ENCODE data around the gene JAK1.

JAK1 gene

DNA sequence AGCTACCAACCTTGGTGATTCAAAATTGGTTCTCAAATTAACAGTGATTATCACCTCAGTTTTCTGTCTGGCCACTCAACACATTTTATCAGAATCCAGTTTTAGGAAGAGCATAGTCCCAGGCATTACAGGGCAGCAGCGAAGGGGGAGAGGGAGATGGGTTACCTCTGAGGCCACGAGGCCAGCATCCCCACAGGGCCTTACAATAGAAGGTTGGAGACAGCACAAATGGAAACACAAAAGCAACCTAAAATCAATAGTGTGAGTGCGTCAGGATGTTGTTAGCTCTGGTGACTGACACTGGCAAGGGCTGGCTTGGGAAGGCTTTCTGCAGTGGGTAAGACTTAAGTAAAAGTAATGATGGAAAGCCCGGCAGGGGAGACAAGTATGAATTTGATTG lies 79.5 kb downstream of the JAK1 start:
- DNase-seq = no peak

- DNase-seq = no peak
Observed at GRCh38 chr1:64885648-64886047, 80.7 kb downstream of the JAK1 start.

DNA sequence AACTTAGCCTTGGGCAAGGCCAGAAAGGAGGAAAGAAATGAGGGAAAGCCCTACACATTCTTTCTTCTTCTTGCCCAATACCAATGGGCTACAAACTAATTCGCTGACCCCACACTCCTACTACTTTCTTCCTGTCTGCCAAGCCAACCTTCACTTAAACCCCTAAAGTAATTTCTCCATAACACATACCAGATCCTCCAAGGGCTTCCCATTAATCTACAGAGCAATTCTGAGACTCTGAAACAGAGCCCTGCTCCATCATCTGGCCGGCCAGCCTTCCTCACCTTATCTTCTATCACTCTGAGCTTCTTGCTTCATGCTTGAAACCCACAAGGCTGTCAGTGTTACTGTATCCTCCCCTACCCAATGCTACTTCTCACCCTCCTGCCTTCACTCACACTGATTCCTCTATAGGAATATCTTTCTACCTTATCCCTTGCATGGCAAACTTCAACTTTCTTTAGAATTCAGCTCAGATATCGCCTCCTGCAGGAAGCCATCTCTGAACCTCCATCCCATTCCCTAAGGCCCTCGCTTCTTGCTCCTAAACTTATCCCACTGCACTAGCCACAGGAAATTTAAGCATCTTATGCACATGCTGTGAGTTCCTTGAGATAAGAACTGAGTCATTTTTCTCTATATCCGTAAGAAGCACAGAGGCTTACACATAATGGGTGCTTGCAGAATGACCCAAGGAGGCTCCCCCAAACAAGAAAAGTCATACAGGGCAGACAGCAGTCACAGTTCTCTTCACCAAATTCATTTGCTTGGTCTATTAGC lies 81.9 kb downstream of the JAK1 start:
- DNase-seq = no peak

DNA sequence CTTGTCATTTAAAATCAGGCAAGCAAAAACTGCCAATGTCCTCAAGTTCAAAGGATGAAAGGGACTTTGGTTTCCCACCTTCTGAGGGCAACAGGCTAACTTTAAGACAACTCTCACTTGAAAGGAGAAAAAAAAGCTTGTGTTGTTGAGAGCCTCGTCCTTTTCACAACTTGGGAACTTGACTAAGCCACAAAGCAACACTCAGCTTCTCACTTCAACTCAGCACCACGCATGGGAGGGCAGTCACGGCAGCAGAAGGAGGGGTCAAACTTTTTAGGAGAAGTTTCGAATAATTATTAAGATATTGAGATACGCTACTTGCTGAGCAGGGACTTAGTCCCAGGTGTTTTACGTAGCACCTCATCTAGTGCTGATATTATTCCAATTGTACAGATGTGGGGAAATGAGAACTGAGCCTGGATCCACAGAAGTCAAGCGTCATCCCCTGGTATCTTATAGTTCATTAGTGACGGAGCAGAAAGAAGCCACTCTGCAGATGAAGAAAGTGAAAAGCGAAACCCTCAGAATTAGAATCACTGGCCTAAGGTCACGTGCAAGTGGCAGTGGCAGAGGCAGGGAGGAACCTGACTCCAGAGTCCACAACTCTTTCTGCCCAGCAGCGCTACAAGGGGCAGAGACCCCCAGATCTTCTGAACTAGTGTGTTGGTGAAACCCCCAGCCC lies 83.6 kb downstream of the JAK1 start:
- no peak for DNase-seq

DNA sequence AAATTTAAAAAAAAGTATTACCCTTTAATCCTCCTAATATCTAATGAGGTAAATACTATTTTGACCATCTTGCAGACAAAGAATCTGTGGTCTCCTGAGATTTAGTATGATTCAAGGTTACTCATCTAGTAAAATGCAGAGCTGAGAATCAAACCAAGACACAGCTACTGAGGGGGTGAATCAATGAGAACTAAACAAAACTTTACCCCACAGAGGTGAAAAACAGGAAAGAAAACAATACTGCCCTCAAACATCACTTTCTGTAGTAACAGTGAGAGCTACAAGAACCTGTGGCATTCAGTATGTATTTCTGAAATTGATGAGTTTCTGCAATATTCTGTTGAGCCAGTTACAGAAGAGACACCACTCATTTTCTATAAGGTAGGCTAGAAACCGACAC lies 85.1 kb downstream of the JAK1 start:
- no peak for DNase-seq

DNA sequence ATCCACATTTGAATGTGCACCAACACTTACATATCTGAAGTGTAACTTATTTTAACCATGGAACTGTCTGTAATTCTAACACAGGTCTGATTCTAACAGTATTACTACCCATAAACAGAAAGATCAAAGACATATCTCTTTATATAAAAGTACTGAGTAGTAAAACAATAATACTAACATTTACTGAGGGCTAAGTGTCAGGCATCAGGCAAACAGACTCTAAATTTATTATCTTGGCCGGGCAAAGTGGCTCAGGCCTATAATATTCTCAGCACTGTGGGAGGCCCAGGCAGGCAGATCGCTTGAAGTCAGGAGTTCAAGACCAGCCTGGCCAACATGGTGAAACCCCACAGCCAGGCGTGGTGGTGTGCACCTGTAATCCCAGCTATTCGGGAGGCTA lies 85.9 kb downstream of the JAK1 start:
- no peak for DNase-seq

DNA sequence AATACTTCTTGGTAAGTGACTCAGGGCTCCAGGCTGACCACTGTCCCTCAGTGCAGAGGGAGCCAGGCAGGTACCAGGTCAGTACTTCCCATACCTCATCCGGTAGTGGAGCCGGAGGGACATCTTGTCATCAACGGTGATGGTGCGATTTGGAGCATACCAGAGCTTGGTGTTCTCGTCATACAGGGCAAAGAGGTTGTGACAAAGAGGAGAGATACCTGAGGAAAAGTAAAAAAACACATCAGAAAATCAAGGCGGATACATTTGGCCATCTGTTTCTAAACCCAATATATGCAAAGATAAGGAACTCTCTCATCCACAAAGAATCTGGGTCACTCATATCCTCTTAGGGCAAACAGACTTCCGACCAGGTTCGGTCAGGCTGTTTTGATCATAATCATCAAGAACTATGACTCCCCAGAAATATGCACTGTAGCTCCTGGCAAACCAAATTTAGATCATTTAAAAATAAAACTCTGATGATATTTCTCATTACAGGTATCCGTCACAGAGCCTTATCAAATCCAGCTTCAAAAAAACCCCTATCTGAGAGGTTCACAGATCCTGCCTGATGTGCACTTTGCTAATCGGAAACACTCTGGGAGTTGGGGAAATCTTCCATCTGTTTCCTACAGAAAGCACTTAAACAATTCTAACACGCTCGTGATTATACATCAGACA lies 87.3 kb downstream of the JAK1 start:
- DNase-seq = no peak

DNA sequence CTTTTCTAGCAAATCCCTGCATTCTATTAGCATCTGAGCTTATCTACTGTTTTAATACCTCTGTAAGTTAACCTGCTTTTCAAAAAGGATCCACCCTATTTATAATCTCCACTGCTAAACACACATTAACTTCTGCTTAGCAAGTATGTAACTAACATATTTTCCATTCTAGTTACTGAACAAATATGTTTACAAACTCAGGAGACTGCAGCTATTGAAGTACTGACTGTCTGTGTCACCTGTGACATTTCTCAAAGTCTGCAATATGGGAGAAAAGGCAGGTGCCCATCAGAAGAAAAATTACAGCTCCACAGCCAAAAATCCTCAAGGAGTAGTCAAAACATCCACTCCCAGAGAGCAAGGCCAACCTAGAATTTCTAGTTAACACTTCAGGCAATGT lies 88.3 kb downstream of the JAK1 start:
- no peak for DNase-seq

- DNase-seq = no peak
Observed at GRCh38 chr1:64877598-64877997, 88.8 kb downstream of the JAK1 start.

DNA sequence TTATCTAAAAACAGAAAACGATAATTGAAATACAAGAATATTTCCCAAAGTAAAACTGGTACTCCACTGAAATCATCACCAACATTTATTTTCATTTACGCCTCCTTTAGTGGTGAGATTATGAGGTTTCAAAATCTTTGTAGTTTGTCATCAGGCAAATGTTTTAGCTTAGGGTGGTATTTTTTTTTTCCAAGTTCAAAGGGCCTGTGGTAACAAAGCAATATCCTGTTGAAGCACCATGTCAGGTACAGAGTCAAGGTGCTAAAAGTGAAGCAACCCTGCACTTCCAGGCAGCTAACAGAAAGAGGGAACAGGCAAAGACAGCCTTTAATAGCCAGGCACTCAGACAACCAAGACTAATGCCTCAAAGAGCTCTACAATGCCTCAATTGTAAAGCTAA lies 89.2 kb downstream of the JAK1 start:
- DNase-seq = peak; percentile 18

DNA sequence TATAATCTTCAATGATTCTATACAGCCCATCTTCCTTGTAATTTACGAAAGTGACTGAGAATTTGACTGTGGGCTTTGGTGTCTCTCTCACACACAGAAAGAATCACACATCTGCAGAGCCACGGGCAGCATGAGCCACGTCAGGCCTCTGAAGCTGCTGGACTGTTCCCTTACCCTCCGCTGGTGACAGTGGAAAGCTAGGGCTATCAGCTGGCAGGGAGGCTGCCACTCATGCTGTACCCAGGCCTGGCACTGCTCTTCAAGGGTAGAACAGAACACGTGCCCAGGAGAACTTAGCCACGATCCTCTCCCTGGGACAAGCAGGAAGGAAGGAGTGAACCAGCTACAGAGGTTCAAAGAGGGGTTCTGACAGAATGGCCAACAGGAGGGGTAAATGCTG lies 90.7 kb downstream of the JAK1 start:
- no peak for DNase-seq

DNA sequence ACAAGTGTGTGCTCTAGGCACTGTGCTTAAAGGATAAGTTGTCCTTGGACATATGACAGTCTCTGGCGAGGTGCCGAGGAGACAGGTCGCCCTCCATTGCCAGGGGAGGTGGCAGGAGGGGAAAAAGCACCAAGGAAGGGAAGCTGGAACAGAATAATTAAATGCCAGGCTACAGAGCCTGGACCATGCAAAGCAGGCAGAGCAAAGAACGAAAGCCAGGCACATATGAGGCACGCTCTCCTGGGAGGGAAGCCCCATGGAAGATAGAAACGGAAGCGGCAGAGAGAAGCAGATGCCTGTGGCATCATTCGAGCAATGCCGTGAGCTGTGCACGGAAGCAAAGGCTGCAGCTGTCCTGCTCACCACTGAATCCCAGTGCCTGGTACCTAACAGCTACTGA lies 91.2 kb downstream of the JAK1 start:
- no peak for DNase-seq

- DNase-seq = no peak
Observed at GRCh38 chr1:64874666-64875065, 91.7 kb downstream of the JAK1 start.

- DNase-seq = no peak
Observed at GRCh38 chr1:64873576-64873975, 92.8 kb downstream of the JAK1 start.

- no peak for DNase-seq
Observed at GRCh38 chr1:64872067-64872466, 94.3 kb downstream of the JAK1 start.

DNA sequence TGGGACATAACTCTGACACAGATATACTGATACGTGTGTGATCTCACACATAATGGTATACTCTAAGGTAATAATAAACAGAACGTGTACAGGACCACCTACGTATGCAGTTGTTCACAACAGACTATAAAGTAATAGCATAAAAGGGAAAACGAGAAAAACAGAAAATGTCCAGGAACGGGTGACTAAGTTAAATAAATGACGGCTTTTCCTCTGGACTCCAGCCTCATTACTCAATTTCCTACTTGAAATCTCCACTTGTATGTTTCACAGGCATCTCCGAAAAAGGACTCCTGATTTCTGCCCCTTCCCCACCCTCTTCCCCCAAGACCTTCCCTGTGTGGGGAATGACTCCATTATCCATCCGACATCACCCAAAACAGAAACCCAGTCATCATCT lies 95.1 kb downstream of the JAK1 start:
- DNase-seq = no peak

DNA sequence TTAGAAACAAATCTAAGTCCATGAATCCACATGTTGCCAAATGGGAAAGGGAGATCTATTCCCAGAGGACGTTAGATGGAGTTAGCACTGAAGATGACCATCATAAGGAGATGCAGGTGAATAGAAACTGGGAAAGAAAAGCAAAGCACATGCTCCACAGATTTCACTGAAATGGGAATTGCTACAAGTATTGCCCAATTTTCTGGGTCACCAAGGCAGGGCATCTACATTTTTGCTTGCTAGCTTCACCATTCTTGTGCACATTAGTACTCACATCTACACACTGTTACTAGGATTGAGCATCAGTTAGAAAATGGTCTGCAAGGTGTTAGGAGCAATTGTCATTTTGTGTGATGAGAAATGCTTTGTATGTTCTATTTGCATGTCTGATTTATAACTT lies 99.1 kb downstream of the JAK1 start:
- no peak for DNase-seq

DNA sequence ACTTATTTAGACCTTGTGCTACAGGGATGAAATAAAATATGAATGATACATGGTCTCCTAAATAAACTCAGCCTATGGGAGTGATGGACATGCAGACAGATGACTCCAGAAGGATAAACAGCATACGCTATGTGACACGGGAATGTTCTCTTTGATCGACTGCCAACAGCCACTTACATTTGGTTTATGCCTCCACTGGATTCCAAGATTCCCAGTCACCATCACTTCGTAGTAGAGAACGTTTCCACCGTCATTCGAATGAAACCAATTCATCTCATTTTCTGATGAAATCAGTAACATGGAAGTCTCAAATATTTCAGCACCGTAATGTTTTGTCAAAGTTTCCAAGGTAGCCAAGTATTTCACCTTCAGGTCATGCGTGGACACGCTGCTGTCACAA lies 99.7 kb downstream of the JAK1 start:
- no peak for DNase-seq

- no peak for DNase-seq
Observed at GRCh38 chr1:64865105-64865757, 101.1 kb downstream of the JAK1 start.

- peak; percentile 33 for DNase-seq
Observed at GRCh38 chr1:64864018-64864940, 102.1 kb downstream of the JAK1 start.

DNA sequence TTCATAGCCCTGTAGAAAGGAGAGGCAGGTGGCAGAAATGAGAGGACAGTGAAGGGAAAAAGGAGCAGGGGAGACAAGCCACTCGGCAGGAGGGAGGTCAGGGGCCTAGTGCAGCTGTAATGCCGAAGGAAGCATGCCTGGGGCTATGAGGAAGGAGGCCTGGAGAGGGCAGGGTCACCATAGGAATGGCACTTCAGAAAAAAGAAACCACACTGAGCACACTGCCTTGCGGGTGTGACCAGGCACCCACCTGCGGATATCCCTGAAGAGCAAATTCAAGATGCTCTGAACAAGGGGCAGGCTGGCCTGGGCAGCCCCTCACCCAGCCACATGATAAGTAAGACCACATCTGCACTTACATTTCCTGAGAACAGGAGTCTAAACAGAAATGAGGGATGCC lies 104.7 kb downstream of the JAK1 start:
- no peak for DNase-seq

DNA sequence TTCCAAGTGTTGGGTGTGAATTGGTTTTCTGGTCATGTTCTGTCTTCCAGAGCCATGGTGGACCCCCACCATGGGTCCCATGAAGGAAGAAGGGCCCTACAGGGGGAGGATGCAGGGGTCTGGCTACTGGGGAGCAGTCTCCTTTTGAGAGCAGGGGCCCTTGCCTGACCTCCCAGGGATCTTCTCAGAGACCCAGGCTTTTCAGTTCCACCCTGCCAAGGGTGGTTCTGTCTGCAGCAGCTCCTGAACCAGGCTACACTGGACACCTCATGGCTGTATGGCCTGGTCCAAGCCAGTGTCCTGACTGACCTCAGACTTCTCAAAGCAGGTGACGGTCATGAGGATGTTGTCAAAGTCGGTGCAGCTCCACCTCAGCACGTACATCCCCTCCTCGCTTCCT lies 109.0 kb downstream of the JAK1 start:
- DNase-seq = no peak

DNA sequence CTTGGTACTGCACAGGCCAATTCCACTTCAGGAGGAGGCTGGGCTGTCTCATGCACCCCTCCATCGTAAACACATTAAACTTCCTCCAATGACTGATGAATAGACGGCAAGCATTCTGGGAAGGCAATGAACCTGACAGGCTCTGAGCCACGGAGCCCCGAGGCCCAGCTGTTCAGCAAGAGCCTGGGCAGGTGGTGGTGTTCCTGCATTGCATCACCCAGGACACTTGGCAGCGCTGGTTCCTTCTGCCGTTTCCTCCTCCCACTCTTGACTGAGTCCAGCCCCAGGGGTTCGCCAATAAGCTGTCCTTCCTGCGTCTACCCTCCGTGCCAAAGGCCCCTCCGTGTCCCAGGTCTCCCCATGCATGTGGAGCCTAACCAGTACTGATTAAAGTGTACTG lies 109.8 kb downstream of the JAK1 start:
- no peak for DNase-seq

All from activated naive CD4-positive, alpha-beta T cell treated with Interleukin-2 at 50 U/mL for 16 hours (primary cell).